Activated T-cell treated with anti-CD3 and anti-CD28 coated beads, Interleukin-2, amount 50 U/mL, for 1 hour (primary cell): ENCODE measurements around the gene NAA16.

Experiments used
- DNase-seq: peaks from one replicate; pipeline ENCODE4 v3.0.0-alpha.2; 2020

NAA16 gene

DNA sequence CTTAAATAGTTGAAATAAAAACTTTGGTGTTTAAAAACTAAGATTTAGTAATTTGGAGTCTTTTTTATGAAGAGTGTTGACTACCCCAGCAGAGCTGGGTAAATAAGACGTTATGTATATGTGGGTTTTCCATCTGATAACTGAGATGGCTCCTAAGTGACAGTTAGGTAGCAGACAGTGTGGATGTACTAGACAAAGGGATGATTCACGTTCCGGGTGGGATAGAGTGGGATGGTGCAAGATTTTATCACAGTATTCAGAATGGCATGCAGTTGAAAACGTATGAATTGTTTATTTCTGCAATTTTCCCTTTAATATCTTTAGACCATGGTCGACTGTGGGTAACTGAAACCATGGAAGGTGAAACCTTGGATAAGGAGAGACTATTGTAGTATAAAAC lies 50.4 kb downstream of the NAA16 start:
- DNase-seq = no peak

DNA sequence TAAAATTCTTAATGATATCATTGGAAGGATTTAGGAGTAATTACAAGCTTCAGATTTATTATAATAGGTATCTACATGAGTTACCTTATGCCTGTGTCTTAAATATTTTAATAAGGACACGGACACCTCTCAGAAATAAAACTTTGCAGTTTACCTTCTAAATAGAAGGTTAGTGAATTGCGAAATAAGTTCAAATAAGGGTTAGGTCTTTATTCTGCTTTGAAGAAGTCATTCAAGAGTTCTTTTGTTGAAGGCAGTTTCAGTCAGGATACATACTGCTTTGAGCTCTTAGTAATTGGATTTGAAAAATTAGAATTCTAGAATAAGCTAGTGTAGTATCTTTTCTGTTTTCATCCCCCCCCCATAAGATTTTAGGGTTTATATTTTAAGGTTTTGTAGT lies 53.0 kb downstream of the NAA16 start:
- no peak for DNase-seq

DNA sequence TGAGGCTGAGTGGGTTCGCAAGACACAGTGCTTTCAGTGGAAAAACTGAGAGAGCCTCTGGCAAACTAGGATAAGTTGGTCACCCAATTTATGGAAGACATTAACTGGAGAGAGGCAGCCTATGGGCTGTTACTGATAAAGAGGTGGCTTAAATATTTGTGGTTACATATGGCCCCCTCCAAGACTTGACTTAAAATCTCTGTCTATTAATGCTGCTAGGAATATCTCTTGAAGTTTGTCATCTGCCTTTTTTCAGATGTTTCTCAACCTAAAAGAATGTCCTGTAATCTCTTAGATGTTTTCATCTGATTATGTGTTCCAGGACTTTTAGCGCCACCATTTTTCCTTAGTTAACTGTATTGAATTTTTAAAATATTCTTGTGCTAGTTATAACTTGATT lies 54.6 kb downstream of the NAA16 start:
- no peak for DNase-seq

DNA sequence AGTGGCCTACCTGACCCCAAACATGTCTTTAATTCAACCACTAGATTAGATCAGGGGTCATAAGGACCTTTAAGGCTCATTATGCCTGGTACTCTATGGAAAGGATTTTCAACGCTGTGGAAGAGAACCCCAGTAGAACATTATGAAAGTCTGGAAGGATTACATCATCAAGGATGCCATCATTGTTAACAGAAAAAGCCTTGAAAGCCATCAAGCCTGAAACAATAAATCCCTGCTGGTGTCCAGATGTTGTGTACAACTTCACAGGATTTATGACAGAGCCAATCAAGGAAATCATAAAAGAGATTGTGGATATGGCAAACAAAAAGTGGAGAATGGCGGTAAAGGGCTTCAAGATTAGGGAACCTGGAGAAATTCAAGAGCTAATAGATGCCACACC lies 59.7 kb downstream of the NAA16 start:
- no peak for DNase-seq

DNA sequence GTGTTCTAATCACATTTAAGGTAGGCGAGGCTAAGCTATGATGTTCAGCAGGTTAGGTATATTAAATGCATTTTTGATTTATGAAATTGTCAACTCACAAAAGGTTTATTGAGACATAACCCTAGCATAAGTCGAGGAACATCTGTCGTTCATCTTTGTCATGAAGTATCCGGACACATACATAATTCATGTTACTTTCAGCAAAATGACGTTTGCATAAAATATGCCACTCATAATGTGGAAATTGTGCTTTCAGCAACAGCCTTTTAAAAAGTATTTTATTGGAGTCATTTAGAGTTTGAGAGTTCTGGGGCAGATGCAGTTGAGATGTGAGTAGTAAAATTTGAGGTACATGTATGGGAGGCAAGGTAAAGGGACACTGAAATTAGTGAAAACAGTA lies 66.4 kb downstream of the NAA16 start:
- DNase-seq = no peak

DNA sequence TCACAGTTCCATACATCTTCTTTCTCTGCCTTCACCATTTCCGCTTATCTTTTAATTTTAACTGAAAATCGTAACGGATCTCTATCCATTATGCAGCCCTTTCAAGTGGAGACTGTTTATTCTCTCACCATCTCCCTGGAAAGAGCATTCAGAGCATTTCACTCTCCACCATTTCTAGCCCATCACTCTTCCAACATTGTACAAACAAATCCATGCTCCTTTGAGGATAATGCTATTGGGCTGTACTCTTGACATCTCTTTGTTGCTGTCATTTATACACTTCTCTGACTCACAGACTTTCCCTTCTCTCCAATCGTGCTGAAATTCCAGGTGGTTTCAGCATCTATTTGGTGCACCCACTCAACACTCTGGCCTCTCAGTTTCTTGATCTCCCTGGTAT lies 71.4 kb downstream of the NAA16 start:
- no peak for DNase-seq

DNA sequence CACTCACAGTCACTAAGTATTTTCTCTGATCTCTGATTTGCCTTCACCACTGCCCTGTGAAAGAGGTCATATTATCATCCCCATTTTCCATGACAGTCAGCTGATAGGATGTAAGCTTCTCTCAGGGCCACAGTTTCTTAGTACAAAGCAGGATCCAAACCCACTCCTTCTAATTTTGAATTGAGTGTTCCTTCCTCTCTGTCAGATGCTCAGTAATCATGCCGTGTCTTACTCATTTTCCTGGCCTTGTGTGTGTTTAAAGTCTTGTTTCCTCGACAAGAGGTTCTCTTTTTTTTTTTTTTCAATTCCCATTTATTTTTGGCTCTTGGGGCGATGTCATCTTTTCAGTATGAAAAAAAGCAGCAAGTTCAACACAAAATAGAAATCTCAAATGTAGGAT lies 72.3 kb downstream of the NAA16 start:
- no peak for DNase-seq

DNA sequence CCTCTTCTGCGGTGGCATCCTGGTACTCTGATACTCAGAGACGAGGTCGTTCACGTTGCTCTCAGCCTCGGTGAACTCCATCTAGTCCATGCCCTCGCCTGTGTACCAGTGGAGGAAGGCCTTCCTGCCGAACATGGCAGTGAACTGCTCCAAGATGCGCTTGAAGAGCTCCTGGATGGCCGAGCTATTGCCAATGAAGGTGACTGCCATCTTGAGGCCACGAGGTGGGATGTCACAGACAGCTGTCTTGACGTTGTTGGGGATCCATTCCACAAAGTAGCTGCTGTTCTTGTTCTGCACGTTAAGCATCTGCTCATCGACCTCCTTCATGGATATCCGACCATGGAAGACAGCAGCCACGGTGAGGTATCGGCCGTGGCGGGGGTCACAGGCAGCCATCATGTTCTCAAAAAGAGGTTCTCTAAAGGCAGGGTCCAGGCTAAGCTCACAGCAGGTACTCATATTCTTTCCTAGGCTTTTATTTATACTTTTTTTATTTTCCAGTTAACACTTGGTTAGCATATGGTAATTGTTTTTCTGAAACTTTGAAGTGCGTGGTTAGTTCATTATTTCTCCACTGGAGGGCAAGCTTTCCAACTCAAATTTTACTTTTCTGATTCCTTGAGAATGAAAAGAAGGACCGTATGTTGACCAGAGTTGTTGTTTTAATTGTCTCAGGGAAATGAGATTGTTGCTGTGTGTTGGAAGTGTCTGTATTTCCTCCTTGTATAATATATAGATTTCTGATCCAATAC lies 73.9 kb downstream of the NAA16 start:
- no peak for DNase-seq

DNA sequence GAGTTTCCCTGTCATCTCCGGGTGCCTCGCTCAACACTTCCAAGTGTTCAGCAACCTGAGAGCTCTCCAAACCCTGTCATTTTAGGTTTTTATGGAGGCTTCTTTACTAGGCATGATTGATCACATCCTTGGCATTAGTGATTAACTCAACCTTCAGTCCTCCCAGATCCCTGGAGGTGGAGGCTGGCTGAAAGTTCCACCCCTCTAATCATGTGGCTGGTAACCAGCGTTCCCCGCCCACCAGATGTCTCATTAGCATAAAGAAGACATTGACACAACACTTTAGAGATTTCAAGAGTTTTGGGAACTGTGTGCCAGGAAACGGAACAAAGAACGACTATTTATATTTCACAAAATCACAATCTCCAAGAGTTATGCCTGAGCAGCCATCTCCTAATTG lies 75.1 kb downstream of the NAA16 start:
- DNase-seq = no peak

DNA sequence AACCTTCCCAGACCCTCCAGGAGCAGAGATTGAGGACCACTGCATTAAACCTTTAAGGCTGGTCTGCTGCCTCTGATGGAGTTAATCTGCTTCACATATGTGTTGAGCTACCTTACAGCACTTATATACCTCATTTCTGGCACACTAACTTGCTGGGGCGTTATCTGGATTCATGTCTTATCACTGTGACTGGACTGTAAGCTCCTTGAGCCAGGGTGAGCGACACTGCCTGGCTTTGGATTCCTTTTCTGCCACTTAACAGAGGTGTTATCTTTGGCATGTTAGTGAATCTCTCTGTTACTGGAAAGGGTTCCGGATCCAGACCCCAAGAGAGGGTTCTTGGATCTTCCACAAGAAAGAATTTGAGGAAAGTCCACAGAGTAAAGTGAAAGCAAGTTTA lies 76.5 kb downstream of the NAA16 start:
- no peak for DNase-seq

DNA sequence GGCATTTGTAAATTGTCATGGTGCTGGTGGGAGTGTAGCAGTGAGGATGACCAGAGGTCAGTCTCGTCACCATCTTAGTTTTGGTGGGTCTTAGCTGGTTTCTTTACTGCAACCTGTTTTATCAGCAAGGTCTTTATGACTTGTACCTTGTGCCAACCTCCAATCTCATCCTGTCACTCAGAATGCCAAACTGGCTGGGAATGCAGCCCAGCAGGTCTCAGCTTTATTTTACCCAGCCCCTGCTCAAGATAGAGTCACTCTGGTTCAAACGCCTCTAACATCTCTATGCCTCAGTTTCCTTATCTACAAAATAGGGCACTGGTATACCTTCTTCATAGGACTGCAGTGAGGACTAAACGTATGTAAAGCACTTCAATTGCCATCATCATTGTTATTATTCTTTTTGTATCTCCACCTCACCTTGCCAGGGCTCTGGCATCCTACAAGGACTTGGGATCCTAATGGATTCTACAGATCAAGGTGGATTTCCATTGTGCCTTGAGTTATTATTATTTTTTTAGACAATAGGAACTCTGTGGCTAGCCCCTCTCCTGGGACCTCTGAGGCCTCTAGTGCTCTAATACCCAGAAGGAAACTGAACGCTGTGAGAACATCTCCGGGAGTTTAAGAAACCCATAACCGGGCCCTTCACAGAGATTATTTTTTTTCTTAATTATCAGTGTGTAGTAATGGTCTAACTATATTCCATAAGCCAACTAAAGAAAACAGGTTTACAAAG lies 77.2 kb downstream of the NAA16 start:
- DNase-seq = no peak

DNA sequence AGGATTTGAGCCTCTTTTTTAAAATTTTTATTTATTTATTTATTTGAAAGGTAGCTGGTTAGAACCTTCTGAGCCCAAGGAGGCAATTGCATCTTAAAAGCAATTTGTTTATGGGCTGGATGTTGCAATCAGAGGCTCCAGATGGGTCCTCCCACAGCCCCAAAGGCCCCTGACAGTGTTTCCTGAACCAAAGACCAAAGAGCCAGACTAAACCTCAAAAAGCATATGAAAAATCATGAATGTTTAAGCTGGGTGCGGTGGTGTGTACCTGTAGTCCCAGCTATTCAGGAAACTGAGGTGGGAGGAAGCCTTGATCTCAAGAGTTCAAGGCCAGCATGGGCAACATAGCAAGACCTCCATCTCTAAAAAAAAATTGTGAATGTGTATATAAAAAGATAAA lies 78.5 kb downstream of the NAA16 start:
- DNase-seq = no peak

DNA sequence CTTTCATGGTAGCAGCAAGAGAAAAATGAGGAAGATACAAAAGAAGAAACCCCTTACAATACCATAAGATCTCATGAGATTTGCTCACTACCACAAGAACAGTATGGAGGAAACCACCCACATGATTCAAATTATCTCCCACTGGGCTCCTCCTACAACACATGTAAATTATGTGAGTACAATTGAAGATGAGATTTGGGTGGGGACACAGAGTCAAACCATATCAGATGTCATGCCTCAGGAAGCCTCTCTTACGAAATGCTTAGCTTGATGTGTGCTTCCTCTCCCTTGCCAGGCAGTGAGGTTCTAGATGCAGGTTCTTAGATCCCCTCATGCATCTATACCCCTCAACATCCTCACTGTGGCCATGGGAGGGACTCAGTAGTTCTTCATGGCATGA lies 83.1 kb downstream of the NAA16 start:
- DNase-seq = no peak

DNA sequence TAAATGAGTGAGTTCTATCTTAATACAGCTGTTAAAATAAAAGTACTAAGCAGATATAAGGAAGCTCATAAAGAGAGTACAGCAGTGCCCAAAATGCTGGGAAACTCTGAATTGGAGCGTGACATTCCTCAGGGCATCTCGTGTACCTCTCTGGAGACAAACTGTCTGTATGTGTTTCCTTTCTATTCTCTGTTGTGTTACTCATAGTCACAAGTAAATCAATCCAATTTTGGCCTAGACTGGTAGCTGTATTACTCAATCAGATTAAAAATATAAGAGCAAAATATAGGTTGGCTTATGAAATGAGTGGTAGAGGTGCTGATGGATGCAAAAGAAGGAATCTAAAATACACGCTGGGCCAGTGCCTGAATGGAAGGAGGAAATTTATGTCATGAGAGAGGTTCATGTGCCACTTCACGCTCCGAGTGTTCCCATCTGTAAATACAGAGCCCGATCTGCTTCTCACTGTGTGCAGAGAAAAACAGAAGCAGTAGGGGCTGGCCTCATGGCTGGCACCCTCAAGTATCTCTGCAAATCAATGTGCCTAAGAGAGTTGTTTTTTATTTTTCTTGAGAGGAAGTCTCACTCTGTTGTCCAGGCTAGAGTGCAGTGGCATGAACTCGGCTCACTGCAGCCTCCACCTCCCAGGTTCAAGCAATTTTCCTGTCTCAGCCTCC lies 87.6 kb downstream of the NAA16 start:
- no peak for DNase-seq

DNA sequence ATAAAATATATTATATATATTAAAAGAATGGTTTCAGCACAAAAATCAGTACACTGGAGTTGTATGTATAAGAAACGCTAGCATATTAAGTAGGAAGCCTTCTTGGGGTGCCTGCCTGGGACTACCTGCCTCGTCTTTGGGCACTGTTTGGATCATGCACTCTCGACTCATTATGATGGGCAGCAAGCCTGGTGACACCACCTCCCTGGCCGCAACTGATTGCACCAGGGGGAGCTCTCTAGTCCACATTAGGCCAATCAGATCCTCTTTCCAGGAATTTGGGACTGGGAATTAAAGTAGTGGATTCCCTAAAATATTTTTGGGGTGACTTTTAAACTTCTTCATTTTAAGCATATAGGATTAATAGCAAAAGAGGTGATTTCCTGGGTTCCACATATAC lies 90.3 kb downstream of the NAA16 start:
- DNase-seq = no peak

DNA sequence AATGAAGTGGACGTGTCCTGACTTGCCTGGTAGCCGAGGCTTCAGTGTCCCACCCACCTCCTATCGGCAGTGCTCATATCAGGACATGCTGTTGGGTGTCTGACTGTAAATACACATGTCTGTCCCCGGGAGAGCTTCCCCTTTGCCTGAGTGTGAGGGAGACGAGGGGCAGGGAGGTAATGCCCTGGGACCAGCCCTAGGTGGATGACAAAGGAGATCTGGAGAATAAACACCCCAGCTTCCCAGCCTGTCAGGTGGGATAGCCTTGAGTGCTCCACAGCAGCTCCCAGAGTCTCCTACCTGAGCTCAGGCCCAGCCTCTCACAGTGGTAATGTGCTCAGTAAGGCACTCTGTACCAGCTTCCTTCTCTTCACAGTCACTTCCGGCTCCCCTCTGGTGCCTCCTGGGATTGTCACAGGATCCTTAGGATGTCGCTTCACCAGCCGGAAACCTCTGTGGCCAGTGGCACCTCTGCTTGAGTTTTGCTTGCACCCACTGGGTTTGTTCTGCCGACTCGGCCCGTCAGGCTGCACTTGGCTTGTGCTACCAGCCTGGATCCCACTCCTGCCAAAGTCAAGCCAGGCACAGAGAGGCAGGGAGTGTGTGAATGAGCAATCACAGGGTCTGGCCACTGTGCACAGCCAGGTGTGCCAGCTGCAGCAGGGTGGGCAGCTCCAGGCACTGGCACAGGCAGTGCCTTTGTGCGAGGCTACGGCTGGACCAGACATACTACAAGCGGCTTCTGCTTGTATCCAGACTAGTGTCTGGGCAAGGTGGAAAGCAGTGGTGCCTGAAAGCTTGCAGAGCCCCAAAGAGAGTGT lies 91.8 kb downstream of the NAA16 start:
- no peak for DNase-seq

DNA sequence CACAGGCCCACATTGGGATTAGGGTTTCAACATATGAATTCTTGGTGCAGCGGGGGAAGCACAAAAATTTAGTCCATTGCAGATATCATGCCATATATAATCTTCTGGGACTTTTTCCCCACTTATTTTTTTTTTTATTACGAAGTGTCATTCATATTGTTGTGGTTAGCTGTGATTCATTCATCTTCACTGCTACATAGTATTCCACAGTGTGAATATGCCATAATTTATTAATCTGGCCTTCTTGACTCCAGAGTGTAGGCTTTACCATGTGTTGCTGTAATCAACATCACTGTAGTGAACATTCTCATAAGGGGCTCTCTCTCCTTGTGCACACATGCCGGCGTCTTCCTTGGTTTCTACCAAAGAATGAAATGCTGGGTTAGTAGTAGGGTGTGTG lies 92.9 kb downstream of the NAA16 start:
- DNase-seq = no peak

DNA sequence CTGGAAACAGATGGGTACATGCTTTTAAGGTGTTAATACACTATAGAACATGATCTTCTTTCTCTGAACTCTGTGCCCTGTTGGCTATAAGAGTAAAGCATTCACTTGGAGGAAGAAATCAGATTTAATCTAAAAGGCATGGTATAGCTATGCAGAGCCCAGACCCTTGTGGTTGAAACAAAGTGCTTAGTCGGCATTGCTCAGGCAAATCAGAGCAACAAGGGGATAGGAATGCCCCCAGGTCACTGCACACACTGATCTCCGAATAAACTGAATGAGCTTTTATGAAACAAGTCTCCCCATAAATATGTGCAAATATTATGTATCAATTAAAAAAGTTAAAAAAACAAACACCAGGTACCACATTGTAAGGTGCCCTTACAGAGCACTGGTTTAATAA lies 94.3 kb downstream of the NAA16 start:
- DNase-seq = no peak

DNA sequence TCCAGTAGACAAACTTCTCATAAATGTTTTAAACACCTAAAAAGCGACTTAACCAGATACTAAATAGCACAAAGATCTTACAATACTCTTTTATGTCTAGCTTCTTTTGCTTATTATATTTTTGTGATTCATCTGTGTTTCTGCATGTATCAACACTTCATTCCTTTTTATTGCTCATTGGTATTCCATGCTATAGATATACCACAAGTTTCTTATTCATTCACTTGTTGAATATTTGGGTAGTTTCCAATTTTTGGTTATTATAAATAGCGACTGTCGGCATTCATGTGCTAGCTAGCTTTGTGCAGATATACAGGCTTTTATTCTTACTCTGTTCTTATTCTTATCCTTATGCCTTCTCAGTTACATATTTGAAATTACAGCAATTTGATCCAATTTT lies 96.3 kb downstream of the NAA16 start:
- no peak for DNase-seq

DNA sequence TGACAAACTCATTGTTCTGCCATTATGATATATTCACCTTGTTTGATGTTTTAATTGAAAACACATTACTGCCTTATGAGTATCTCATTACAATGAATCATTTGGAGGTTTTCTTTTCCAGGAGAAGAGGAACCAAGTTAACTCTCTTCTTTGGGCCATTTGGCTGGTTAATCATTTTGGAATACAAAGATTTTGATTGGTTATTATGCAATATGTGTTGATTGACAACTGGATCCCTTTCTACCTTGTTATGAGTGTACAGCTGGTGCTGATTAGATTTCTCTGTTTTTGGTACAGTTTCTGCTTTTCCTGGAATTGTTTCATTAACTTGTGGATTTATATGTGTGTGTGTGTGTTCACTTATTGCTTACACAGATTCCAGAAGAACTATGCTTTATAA lies 97.1 kb downstream of the NAA16 start:
- DNase-seq = no peak

DNA sequence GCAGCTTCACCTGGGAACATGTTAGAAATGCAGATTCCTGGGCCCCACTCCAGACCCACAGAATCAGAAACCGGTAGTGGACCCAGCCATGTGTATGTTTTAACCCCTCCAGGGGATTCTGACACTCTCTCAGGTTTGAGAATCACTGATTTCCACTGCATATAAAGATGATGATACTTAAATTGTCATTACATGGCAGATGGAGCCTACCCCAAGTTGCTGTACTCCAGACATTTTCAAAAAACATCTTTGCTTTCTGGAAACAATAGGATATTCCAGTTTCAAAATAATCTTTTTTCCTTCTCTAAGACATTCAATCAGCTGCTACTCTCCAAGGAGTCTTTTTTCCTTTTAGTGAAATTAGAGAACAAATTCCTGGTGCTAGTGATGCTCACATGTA lies 97.7 kb downstream of the NAA16 start:
- DNase-seq = no peak

DNA sequence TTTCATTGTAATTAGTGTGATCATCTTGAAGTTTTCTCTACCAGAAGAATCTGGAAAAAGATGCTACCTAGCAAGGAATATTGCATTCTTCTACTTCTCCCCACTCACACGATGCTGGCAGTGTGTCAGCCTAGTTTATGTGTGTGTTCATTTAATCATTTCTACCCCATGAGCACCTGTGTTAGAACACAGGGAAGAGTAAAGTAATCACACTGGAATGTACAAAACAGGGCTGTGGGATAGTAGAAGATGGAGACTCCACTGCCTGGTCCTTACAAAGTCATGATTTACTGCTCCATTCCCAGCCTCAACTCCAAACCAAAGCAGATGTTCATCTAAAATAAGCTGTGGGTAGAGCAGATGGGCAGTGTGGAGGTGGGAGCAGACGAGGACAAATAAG lies 98.5 kb downstream of the NAA16 start:
- DNase-seq = no peak

DNA sequence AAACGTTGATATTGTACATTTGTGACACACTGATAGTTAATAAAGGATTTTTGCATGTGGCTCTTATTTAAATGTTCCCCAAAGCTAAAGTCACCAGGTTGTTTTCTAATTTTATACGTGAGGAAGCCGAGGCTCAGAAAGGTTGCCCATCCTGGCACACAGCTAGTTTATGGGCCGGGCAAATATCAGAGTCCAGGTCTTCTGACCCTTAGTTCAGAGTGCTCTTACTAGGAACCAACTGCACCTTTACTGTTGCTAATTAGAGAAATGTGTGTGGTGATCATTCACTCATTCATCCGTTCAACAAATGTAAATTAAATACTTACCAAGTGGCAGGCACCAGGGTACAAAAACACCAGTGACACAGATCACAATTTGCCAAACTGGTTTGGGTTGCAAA lies 100.0 kb downstream of the NAA16 start:
- DNase-seq = no peak
